Stimulated activated CD4-positive, alpha-beta T cell treated with anti-CD3 and anti-CD28 coated beads, Interleukin-2, amount 100 ng/mL, for 48 hours (primary cell): ENCODE data around the gene FREY1.

Experiments used
- DNase-seq, 2 donors: peaks; one replicate each; pipeline ENCODE4 v3.0.0-alpha.2; 2020

Gene FREY1

DNA sequence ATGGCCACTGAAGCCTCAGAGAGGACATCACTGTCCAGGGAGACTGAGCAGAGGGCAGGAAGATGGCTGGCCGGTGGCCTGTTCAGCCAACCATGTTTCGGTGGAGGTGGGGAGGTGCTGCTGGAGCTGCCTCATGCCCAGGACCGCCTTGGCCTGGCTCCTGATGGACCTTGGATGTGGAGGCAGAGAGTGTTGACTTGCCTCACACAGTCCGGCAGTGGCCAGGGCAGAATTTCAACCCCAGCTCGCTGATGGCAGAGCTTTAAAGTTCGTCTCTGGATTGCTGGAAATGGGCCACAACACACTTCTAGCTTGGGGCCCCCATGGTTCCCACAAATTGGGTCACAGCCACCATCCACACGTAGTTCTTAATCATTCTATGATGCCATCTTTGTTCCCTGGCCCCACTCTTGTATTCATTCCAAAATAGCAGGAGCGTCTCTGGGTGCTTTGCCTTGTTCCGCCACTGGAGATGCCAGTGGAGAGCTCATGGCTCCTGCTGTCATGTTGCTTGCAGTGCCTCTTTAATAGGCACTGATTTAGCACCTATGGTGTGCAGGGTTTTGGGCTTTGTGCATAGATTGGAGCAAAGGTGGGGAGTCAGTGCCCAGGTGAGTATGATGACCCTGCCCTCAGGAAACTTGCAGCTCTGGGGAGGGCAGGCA, 16.1 kb downstream of the FREY1 start:
- no peak for DNase-seq

DNA sequence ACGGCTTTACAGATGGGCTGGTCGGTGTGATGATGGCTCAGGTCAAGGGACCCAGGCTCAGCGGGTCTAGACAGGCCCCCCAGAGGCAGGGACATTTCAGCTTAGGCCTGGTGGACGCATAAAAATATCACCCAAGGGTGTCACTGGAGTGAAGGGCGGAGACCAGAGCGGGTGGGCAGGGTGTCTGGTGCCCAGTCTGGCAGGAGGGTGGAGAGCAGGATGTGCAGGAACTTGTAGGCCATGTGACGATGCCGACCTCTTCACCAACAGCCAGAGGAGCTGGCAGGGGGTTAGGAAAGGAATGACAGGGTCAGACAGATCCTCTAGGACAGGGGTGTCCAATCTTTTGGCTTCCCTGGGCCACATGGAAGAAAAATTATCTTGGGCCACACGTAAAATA, 17.1 kb downstream of the FREY1 start:
- DNase-seq, result no peak

DNA sequence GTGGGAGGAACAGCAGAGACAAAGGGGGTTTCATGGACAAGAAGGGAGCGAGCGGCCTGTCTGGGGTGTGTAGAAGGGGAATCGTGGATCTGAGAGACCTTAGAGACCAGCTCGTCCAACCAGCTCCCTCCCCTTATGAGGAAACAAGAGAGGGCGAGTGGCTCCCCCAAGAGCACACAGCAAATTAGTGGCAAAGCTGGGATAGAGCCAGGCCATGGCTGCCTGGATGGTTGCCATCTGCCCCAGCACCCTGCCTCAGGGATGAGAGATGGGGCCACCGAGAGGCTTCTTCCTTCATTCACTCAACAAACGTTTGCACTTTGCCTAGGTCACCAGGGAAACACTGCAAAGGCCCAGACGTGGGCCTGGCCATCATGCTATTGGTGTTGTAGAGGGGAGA, 17.5 kb downstream of the FREY1 start:
- DNase-seq, result no peak

DNA sequence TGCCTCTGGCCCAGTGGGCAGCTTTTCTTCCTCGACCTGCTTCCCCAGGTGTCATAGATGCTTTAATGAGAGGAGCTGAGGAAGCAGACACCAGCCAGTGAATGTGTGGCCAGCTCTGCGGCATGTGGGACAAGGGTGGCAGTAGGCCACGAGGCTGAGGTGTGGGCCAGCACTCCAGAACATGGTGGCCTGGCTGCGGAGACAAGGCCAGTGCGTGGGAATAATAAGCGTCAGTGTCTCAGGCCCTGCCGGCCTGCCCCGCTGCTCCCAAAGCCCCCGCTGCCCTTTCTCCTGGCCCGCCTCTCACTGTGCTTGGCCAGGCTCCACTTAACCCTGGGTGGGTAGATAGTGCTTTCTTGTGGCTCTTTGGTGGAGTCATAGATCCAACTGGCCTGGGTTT, 19.5 kb downstream of the FREY1 start:
- DNase-seq, result no peak

DNA sequence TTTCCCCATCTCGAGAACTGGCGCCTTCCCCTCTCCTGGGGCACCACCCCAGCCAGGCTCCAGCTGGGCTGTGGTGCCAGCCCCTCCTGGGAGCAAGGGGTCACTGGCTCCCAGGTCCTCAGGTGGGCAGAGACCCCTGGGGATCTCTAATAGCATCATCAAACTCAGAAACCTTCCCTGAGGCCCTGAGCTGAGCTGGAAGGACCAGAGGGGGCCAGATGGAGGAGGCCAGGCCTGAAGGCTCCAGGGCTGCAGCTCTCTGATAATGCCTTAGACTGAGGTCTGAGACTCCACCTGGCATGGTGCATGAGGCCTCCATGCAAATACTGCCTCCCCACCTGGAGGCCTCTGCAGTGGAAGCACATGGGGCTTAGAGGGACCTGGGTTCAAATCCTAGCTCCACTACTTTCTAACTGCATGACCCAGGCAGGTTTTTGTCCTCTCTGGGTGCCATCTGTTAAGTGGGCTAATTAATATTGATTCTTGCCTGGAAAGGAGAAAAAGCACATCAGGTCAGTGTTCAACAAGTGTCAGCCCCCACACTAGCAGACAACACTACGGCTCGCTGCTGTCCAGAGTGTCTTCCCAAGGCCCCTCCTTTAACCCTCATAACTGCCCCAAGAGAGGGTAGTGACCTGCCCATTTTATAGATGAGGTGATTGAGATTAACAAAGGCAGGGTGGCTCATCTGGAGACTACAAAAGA, 20.1 kb downstream of the FREY1 start:
- no peak for DNase-seq

DNA sequence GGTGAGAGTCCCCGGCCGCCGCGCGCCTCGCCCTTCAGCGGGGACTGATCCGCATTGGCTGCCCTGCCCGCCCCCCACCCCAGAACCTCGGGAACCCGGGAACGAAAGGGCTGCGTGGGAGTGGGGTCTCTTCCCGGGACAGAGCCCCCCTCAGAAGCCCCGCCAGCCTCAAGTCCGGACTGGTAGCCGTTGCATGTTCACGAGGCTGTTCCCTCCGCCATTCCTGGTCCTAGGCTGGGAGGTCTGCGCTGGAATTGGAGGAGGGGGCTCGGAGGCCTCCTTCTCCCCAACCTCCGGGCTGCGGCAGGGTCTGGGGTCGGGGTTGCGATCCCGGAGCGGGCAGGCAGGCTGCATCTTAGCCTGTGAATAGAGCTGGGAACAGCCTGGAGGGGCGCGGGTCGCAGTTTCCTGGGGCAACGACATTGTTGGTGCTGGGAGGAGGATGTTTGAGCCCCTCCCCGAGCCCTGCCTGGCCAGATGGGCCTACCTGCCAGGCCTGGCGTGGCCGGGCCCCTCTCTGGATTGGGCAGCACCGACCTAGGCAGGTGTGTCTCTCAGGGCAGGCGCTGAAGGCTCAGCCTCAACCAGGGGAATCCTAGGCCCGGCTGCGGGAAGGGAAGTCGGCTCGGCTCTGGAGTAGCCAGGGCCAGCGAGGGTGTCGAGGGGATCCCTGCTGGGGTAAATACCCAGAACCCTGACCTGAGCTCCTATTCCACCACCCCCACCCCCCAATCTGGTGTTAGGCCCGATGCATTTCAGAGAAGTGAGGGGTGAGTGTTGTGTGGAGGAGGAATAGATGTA, 20.9 kb downstream of the FREY1 start:
- no peak for DNase-seq

DNA sequence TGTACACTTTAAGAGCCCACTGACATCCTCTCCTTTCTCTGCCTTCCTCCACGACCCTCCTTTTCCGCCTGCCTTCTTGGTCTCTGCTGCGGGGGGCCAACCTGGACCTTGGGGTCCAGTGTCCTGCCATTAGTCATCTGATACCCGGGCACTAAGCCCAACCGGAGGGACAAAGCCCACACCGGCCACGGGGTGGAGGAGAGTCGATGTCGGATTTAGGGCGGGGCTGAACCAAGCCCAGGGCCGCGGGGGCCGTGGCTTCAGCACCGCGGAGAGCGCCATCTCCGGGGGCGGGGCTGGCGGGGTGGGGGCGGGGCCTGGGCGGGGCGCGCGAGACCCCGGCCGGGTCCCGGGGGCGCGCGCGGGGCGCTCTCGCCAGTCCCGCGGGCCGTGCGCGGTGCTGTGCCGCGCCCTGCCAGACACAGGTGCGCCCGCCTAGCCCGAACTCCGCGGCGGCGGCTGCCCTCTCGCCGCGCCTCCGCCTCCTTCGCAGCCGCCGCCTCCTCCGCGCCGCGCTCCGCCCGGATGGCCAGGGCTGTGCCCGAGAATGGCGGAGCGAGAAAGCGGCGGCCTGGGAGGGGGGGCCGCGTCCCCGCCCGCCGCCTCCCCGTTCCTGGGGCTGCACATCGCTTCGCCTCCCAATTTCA, 21.7 kb downstream of the FREY1 start, which contains the start of gene MAPK8IP1:
TSS of gene MAPK8IP1 (plus strand) at position 378 of the 647 bp plus-strand sequence. CDS start at position 548, 170 bp downstream.
- peak; percentile 47 to 53 for DNase-seq

DNA sequence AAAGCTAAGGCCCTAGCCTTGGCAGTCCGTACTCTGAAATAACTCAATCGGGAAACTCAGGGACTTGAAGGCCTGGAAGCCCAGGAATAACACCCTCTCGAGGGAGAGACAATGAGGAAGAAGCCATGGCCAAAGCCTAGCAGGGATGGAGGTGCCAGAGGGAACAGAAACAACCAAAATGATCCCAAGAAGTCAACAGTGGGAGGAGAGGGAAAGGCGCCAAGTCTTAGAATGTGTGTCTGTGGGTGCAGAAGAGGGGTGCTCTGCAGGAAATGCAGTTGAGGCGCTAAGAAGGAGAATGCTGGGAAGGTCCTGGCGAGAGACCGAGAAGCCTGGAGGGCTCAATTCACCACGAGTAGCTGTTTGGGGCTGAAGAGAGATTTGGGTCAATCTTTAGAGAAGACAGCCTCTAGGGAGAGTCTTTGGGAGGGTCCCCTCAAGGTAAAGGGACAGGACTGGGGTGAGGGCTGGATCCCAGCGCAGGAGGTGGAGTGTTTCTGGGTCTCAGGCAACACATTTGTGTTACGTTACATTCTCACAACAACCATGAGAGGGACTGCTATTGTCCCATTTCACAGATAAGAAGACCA, 22.4 kb downstream of the FREY1 start:
- no peak for DNase-seq

DNA sequence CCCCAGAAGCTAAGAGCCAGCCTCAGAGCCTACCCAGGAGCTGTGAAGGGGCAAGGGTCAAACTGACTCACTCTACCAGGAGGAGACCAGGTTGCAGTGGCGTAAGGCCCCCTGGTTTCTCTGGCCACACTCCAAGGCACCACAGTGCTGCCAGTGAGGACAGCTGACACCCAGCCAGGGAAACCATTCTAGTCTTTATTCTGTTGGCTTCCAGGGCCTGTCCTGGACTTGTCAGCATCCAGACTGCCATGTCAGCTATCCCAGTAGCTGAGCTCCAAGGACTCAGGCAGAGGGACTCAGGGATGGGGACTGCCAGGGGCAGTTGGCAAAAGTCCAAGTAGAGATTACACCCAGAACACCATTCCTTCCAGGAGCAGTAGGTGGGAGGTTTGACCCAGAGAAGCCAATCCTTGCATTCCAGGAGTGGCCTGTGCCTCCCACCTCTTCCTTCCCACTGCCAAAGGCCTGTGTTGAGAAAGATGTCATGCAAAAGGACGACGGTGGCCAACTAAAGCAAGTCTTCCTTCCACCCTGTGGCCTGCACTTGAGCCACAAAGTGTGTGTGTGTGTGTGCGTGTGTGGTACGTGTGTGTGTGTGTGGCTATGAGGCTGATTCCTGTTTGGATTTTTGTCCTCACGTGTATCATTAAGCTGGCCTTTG, 25.2 kb downstream of the FREY1 start:
- DNase-seq, result no peak

DNA sequence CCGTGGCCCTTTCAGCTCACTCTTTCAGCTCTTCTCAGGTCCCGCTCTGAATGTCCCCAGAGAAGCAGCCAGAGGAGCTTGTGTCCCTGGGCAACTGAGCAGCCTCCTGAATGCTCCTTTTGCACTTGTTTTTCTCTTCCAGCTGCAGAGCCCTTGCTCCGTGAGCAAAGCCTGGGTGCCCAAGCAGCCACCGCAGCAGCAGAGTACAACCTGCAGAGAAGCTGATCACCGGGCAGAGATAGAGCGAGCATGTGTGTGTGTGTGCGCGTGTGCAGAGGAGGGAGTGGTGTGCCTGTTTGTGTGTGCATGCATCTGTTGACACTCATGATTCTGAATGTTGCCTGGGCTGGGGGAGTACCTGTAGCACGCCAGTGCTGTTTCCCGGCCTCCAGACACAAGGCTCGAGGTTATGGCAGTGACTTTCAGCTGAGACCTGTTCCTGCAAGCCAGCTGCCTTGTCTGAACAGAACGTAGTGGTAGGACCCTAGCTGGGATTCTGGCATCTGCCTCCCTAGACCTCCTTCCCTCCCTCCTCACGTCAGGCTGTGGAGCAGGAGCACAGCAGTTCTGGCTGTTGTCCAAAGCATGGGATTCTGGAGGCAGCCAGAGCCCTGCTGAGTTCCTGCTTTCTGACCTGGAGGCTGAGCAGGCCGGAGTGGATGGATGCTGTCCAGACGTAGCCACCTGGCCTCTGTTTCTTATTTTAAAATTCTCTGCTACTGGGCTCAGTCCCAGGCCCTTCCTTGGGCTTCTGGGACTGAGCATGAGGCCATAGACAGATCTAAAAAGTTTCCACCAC, 26.1 kb downstream of the FREY1 start:
- no peak for DNase-seq

DNA sequence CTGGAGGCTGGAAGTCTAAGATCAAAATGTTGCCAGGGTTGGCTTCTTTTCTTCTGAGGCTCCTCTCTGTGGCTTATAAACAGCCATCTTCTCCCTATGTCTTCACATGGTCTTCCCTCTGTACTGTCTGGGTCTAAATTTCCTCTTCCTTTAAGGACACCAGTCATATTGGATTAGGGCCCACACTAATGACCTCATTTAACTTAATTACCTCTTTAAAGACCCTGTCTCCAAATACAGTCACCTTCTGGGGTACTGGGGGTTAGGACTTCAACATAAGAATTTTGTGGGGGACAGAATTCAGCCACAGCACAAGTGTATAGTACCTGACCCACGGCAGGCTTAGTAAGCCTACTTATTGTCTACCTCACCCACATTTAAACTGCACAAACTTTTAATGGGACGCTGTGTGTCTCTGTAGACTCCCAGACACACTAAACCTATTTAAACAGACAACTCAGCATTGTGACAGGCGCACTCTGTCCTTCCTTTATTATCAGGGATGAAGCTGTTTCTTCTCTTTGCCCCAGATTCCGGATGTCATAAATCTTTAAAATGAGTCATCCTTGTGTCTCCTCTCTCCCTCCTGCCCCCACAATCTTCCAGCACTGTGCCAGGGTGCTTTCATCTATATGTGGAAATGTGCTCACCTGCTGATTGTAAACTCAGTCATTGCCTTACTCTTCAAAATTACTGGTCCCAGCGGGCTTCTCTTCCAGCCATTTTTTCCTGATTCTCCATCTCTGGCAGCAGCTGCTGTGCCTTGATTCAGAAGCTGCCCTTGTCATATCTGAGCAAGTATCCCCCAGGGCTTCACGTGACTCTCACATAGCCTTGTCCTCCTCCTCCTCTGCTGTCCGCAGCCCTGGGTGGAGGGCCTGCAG, 27.0 kb downstream of the FREY1 start:
- DNase-seq, result no peak

DNA sequence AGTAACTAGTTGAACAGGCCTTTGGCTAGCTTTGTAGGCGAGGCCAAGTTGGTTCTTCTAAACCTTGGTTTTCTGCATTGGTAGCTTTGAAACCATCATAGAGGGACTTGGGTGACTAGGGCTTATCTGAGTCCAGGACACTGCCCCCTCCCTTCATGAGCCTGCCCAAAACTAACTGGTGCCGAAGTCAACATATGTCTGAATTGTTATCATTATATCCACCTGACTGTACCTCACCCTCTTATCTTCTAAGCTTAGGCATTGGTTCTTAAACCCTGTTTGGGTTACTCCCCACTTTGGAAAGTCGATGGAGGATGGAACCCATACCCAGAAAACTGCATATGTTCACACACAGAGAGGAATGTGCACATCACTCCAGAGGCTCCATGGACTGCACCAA, 29.2 kb downstream of the FREY1 start:
- DNase-seq, result no peak

DNA sequence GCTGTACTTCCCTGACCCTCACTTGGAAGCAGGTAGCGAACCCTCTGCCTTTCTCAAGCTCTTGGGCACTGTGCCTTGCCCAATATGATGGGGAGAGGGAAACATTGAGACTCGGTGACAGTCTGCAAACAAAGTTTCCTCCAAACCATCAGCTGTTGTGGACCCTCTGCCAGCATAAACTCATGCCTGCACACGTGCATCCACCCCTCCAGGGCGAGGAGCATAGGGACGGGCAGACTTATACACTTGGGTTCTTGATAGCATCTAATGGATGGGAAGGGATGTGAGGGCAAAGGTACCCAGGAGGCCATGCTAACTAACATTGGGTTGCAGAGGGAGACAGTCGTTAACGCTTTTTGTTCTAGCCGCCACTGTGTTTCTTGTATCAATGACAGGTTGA, 29.9 kb downstream of the FREY1 start:
- no peak for DNase-seq

DNA sequence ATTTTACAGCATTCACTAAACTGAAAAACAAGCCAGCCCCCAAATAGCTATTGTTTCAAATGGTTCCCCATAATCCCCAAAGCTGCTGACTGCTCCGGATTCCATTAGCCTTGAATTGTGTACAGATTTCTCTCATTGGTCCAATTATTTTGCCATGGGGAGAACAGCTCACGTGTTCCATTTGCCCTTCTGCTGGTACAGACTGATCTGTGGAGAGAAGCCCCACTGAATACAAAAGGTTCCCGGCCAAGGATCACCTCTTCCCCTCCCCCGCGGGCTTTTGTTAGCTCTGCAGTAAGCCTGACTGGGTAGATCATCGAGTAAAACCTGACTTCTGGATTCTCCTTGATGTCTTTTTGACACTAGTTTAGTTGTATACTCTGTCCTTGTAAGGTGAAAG, 30.7 kb downstream of the FREY1 start:
- no peak for DNase-seq

DNA sequence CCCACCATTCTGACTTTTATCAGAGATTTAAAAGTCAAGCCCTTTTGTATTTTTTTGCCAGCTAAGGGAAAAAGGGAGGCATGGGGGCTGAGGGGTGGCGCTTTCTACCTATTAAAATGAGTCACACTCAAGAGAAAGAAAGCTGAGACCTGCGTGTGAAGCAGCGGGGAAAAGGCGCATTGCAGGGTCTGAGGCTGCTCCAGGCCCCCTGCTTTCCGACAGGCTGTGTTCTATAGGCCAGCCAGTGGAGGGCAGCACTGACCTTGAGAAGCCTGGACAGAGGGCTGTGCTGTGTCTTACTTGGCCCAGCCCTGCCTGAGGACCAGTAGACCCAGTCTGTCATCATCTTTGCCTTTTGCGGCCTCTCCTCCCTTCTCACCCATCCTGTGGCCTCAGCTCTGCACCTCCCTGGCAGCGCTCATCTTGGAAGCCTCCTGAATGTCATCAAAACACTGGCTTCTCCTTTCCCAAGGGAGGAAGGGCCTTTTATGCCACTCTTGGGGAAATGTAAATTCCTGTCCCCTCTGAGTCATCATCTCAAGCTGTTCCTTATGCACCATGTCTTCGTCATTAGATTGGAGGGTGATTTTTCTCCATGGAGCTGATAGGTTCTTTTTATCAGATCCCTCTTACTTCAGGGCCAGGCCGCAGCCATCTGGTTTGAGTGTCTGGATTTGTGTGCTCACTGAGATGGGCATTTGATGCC, 34.3 kb downstream of the FREY1 start:
- DNase-seq, result peak; percentile 10 to 21

DNA sequence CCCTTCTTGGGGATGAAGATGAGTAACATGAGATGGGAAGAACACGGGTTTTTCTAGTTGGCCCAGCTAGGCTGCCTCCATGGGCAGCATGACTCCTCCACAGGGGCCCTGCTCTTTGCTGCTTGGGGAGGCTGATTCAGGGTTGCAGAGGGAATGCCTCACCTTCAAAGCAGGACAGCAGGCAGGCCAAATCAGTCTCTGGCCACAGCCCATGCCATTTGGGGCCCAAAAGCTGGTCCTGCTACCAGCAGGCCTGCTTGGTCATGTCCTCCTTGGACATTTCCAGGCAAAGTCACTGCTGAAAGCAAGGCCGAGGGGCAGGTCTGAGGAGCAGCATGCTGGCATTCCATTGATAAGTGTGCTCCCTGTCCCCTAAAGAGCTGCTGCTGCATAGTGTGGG, 35.4 kb downstream of the FREY1 start:
- no peak for DNase-seq

DNA sequence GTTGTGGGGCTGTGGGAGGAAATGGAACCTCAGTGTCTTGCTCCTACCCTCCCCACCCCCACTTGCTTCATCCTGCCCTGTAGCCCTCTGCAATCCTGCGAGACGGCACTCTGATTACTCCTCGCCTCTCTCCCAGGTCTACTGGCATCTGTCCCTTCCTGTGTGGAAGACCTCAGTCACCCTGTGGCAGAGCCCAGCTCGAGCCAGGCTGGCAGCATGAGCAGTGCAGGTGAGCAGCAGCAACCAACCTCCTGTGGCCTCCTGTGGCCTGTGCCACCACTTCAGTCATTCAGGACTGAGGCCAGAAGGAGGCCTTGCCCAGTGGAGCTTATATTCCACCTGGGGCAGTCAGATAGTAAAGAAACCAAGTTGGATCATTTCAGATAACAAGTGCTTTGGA, 36.4 kb downstream of the FREY1 start:
- DNase-seq, result no peak

DNA sequence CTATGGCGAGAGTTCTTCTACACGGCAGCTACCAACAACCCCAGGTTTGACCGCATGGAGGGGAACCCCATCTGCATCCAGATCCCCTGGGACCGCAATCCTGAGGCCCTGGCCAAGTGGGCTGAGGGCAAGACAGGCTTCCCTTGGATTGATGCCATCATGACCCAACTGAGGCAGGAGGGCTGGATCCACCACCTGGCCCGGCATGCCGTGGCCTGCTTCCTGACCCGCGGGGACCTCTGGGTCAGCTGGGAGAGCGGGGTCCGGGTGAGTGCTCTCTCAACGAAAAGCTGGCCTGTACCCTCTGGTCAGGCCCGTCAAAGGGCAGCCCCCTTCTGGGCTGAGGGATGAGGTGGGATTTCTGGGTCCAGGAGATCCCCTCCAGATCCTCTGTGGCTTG, 37.5 kb downstream of the FREY1 start:
- DNase-seq, result no peak

DNA sequence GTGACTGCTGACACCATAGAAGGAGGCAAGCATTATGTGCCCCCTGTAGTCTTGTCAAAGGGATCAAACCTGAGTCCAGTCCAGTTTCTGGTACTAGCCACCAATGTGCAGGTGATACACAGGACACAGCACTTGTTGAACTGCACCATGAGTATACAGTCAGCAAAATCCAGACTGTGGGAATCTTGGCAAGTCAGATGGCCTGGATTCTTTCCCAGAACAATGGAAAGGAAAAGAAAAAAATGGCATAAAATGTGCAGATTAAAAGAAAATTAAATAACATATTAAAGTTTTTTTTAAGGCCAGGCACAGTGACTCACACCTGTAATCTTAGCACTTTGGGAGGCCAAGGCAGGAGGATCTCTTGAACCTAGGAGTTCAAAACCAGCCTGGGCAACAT, 43.0 kb downstream of the FREY1 start:
- no peak for DNase-seq
